ENCODE measurements around the gene NR1I3.

GRCh38 chr1:161198194-161198896 lies 39.7 kb downstream of the NR1I3 start:
- no peak for TF ChIP-seq CTCF (IDR thresholded peaks at IDR 0.05; ENCODE audit: low read length)
- no peak for TF ChIP-seq EZH2 (IDR thresholded peaks at IDR 0.05; ENCODE audit: borderline replicate concordance, low read length)
